Measurements from ENCODE around the gene SBNO2. TPM values are rescaled to one million over a fixed set of nuclear protein-coding genes. Genes with fewer than 3 reads are reported as not detected.

SBNO2 gene
- total and polyA plus RNA-seq, 2 donors (not counting 3 experiments of a cell fraction or from before 2014, with no cell fraction given): 31.4 to 65.7 TPM

- H3K27ac ChIP-seq (ENCODE audit: insufficient read depth, low read depth, low read length): no peak overlapping the region
- peaks cover 3% of the 10 kb centered on the region for H3K4me1 ChIP-seq (ENCODE audit: control insufficient read depth, extremely low read depth, insufficient read depth, low read length)
- H2AFZ ChIP-seq (ENCODE audit: low read depth, low read length): no peak overlapping the region
- dilution Hi-C loops (cut with MboI; ENCODE audit: extremely low pct_ligation_motif_present, low sequenced_read_pairs) (no loop called here), intact Hi-C loops (cut with micrococcal nuclease) (no loop called here)
- POLR2A ChIA-PET: interaction anchor here (1.3 kb wide), 1 partner anchor 113 kb away, joined by 3 read pairs; the partner anchor contains the start of gene CIRBP
- H3K4me2 ChIP-seq (ENCODE audit: insufficient read depth, low read length): no peak overlapping the region
- H4K20me1 ChIP-seq (replicated peaks; ENCODE audit: control insufficient read depth, extremely low read depth, insufficient read depth, low read length): no peaks in the 10 kb centered on the region
- H3K9me3 ChIP-seq (replicated peaks; ENCODE audit: control insufficient read depth, insufficient read depth, low read length): no peaks in the 10 kb centered on the region
- BruUV-seq (replicated peaks): no TSS peak
- peaks cover 6% of the 10 kb centered on the region for H3K79me2 ChIP-seq (ENCODE audit: control insufficient read depth, insufficient read depth, low read length)
- CTCF ChIA-PET: interaction anchor here (0.8 to 1.0 kb wide), 2 partner anchors 9 to 25 kb away, joined by 3 to 6 read pairs; no protein-coding TSS in a partner anchor
- H3K4me3 ChIP-seq (replicated peaks in 1 of 3; ENCODE audit: insufficient read depth in 1 of 3, low read depth in 1 of 3, low read length in 3 of 3): no peak overlapping the region
- H3K36me3 ChIP-seq (ENCODE audit: control insufficient read depth in 2 of 2, extremely low read depth in 1 of 2, insufficient read depth in 2 of 2, low read length in 2 of 2): peaks cover 0 to 11% of the 10 kb centered on the region in 2 experiments
- no peak for FAIRE-seq
- no peak overlapping the region for H3K9ac ChIP-seq (replicated peaks; ENCODE audit: extremely low read depth, insufficient read depth, low read length)
- no peaks in the 10 kb centered on the region for H3K9me1 ChIP-seq (replicated peaks; ENCODE audit: control insufficient read depth, extremely low read depth, insufficient read depth, low read length)
- no peak for DNase-seq (ENCODE audit: low read depth, low spot score)
- no peak for TF ChIP-seq MYC (IDR thresholded peaks at IDR 0.05; ENCODE audit: low read depth, low read length)
- TF ChIP-seq POLR2A (IDR thresholded peaks at IDR 0.05; ENCODE audit: low read depth, low read length): no peak
- no peak for TF ChIP-seq POLR2AphosphoS5 (IDR thresholded peaks at IDR 0.05; ENCODE audit: insufficient read depth, low read depth, low read length)
- TF ChIP-seq EZH2 (IDR thresholded peaks at IDR 0.05; ENCODE audit: borderline replicate concordance, low read depth, low read length, severe bottlenecking): no peak
- no peak for TF ChIP-seq GATA2 (IDR thresholded peaks at IDR 0.05; ENCODE audit: insufficient read depth, insufficient read length, low read depth, low read length)
- no peak for TF ChIP-seq FOS (IDR thresholded peaks at IDR 0.05; ENCODE audit: borderline replicate concordance, insufficient read depth, low read length)
- TF ChIP-seq JUN (IDR thresholded peaks at IDR 0.05; ENCODE audit: borderline replicate concordance, insufficient read depth, insufficient read length, low read depth): no peak
- TF ChIP-seq, protein P1, sequence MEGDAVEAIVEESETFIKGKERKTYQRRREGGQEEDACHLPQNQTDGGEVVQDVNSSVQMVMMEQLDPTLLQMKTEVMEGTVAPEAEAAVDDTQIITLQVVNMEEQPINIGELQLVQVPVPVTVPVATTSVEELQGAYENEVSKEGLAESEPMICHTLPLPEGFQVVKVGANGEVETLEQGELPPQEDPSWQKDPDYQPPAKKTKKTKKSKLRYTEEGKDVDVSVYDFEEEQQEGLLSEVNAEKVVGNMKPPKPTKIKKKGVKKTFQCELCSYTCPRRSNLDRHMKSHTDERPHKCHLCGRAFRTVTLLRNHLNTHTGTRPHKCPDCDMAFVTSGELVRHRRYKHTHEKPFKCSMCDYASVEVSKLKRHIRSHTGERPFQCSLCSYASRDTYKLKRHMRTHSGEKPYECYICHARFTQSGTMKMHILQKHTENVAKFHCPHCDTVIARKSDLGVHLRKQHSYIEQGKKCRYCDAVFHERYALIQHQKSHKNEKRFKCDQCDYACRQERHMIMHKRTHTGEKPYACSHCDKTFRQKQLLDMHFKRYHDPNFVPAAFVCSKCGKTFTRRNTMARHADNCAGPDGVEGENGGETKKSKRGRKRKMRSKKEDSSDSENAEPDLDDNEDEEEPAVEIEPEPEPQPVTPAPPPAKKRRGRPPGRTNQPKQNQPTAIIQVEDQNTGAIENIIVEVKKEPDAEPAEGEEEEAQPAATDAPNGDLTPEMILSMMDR (IDR thresholded peaks at IDR 0.05; ENCODE audit: extremely low read depth in 1 of 2, insufficient read depth in 1 of 2, low read depth in 1 of 2, low read length in 2 of 2): no peak
- no peak for TF ChIP-seq MAX (IDR thresholded peaks at IDR 0.05; ENCODE audit: insufficient read depth, insufficient read length)
- H3K27me3 ChIP-seq (ENCODE audit: control insufficient read depth in 2 of 2, insufficient read depth in 2 of 2, low read length in 2 of 2): no peaks in the 10 kb centered on the region
Measured at GRCh38 chr19:1155352-1156304, 18.4 kb downstream of the SBNO2 start.

Data from endothelial cell of umbilical vein (primary cell).